GM19025 (cell line): ENCODE measurements around the gene EAF1.
"Not testable (repeated sequence)": the region's sequence is repeated elsewhere in the genome, so short reads cannot be mapped to it uniquely, and the experiment has no call there.

ENCODE experiments used
- ATAC-seq: cut with Tn5 transposase; IDR thresholded peaks from one replicate; pipeline ENCODE4 v1.9.1; 2021; ENCODE audit warnings: mild to moderate bottlenecking, low read depth, moderate library complexity; ENCODE audit not compliant: unreplicated experiment

EAF1 gene

DNA sequence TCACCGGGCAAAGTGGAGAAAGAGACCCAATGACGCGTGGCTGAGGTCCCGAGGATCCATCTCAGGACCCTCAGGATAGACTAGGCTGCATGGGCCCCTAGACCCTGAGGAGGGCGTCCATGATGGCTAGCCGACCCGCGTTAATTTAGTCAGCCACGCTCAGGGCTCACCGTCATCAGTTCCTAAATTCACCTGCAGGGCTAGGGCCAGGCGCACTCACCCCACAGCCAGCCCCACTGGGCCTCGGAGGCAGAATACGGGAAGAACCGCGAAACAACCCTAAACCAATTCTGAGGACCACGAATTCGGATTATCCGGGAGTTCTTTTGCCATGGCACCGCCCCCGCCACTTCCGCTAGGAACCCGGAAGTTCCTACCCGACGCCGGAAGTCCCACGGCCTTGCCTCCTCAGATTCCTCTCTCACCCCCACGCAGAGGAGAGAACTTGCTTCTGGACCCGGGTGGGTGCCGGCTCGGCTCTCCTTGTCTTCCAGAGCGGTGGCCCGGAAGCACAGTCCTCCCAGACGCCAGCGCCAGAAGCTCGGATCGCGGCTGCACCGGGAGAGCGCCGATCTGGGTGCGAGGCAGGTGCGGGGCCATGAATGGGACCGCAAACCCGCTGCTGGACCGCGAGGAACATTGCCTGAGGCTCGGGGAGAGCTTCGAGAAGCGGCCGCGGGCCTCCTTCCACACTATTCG, at the start of gene EAF1, which contains the start of gene METTL6:
EAF1 (plus strand) TSS at position 417 of the 699 bp plus-strand sequence; CDS start at position 599, 182 bp downstream.
METTL6 (minus strand) TSS at position 363 of the 699 bp plus-strand sequence. CDS start 1,033 bp downstream, outside the sequence.
- peak; percentile 92 for ATAC-seq

DNA sequence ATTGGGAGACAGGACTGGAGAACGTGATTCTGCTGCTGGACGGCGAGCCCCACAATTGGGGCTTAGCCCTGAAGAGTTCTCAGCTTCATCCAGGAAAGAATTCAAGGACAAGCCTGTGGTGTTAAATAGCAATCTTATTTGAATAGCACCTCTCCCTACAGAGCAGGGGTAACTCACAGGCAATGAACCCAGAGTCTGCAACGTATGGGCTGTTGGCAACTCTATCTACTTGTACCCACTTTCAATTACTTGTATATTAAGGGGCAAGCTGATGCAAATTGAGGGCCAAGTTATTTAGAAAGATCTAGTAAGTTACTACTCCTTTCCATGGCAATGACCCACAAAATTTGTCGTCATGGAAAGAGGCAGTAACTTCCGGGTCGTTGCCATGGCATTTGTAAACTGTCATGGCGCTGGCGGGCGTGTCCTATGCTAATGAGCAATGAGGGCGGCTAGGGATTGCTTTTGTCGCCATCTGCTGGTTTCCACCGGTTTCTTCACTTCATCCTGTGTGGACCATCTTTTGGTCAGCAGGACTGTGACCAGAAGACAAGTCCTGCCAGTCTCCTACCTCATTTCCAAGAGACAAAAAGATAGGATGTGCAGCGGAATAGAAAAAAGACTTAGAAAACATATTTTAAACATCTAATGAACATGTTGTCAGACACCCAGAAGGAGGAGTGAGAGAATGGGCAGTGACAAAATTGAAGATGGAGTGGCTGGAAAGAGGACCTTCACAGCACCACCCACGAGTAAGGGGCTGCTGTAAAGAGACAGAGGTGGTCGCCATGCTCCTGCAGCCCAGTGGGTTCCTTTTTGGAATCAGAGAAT, 49.2 kb upstream of the EAF1 start:
- ATAC-seq: peak; percentile 90

DNA sequence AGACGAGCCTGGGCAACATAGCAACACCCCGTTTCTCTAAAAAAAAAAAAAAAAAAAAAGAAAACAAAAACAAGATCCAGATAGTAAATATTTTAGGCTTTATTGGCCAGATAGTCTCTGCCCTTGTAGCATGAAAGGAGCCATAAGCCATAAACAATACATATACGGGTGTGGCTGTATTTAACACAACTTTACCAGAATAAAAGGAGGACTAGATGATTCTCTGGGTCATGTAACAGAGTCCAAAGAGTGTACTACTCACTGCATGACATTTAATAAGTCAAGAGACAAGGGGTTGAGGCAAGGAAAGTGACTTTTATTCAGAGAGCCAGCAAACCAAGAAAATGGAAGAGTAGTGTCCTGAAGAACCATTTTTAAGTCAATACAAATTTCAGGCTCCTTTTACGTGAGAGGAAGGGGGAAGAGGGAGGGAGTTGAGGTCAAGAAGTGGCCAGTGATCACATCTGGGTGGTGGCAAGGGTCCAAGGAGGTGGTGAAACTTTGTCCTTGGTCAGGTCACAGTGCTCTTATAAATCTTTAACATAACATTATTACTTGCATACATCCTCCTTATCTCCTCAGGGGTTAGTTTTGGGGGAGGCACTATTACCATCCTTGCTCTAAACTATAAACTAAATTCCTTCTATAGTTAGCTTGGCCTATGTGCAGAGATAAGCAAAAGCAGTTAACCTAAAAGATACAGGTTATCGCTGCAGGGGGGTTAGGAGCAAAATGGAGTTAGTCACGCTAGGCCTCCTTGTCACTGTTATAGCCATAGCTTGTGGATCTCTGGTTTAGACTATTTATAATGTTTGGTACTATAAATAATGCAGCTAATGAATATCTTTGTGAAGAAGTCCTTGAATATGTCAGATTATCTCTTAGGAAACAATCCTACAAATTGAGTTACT, 46.2 kb upstream of the EAF1 start:
- no peak for ATAC-seq

DNA sequence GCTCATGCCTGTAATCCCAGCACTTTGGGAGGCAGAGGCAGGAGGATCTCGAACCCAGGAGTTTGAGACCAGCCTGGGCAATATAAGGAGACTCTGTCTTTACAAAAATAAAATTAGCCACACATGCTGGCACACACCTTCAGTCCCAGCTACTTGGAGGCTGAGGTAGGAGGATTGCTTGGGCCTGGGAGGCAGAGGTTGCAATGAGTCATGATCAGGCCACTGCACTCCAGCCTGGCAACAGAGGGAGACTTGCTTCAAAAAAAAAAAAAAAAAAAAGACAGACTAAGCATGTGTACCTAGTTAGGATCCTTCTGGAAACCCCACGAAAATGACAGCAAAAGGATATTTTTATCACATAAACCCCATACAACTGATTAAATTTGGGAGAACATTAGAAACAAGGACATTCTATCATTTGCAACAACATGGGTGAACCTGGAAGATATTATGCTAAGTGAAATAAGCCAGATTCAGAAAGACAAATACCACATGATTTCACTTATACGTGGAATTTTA, 44.9 kb upstream of the EAF1 start:
- ATAC-seq: no peak

DNA sequence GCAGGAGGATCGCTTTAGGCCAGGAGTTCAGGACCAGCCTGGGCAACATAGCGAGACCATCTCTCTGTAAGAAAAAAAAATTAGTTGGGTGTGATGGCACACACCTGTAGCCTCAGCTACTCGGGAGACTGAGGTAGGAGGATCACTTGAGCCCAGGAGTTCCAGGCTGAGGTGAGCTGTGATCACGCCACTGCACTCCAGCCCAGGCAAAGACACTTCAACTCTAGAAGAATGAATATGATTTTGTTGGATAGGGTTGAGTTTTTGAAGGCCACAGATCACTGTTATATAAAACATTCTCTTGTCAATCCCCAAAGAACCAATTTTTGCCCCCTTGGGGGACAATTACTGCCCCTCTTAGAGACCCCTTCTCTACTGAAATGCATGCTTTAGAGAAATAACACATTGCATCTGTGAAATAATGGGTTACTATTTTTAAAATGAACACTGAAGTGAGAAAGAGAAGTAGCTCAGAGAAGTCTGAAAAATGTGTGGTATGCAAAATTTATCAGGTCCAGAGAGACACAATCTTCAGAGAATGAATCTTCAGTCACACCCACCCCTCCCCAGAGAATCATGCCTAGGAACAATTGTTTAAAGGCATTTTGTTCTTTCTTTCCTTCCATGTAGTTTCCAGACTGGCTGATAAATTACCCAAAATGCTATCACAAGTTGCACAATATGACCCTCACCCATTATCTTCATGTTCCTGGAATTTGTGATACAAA, 42.7 kb upstream of the EAF1 start:
- peak; percentile 85 for ATAC-seq

DNA sequence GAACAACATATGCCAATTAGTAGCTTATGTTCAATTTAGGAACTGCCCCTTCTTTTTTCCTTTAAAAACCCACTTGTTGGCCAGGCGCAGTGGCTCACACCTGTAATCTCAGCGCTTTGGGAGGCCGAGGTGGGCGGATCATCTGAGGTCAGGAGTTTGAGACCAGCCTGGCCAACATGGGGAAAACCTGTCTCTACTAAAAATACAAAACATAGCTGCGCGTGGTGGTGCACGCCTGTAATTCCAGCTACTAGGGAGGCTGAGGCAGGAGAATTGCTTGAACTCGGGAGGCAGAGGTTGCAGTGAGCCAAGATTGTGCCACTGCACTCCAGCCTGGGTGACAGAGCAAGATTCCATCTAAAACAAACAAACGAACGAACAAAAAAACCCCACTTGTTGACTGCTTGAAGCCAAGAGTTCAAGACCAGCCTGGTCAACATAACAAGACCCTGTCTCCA, 42.1 kb upstream of the EAF1 start:
- peak; percentile 7 for ATAC-seq

DNA sequence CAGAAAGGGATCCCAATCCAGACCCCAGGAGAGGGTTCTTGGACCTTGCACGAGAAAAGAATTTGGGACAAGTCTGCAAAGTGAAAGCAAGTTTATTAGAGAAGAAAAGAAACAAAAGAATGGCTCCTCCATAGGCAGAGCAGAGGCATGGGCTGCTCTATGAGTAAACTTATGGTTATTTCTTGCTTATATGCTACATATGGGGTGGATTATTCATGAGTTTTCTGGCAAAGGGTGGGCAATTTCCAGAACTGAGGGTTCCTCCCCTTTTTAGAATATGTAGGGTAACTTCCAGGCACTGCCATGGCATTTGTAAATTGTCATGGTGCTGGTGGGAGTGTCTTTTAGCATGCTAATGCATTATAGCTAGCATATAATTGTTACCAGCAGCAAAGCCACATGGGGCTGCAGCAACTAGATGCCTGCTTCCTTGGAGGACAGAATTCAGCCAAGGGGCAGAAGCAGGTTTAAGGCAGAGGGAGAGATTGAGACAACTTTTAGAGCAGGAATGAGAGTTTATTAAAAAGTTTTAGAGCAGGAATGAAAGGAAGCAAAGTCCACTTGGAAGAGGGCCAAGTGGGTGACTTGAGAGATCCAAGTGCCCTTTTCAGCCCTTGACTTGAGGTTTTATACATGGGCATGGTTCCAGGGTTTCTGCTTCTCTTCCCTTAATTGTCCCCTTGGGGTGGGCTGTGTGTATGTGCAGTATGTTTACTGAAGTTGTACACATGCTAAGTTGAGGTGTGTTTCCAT, 41.3 kb upstream of the EAF1 start:
- ATAC-seq: no peak

DNA sequence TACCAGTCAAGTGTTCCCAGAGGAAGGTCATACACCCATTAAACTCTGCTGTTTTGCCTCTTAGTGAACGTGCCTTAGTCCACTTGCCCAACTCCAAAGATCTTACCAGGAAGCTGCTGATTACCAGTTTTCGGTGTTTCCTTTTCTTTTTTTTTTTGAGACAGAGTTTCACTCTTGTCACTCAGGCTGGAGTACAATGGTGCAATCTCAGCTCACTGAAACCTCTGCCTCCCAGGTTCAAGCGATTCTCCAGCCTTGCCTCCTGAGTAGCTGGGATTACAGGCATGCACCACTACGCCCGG, 40.8 kb upstream of the EAF1 start:
- not testable (repeated sequence) for ATAC-seq

DNA sequence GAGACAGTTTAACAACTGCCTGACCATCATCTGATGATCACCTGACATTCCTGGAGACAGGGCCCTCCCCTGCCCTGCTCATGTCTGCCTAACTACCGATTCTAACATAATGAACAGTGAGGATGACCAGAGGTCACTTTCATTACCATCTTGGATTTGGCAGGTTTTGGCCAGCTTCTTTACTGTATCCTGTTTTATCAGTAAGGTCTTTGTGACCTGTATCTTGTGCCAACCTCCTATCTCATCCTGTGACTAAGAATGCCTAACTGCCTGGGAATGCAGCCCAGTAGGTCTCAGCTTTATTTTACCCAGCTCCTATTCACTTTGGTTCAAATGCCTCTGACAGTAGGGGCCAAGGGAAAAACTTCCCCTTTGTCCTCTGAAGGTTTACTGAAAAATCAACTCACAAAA, 40.2 kb upstream of the EAF1 start:
- ATAC-seq: no peak

DNA sequence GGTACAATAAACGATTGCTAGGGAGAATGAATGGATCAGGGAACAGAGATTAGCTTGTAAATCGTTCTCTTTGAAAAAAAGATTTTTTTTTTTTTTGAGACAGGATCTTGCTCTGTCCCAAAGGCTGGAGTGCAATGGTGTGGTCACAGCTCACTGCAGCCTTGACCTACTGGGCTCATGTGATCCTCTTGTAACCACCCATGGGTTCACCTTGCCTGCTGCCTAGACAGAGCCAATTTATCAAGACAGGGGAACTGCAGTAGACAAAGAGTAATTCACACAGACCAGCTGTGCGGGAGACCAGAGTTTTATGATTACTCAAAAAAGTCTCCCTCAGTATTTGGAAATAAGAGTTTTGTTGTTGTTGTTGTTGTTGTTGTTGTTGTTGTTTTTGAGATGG, 39.7 kb upstream of the EAF1 start:
- no peak for ATAC-seq

DNA sequence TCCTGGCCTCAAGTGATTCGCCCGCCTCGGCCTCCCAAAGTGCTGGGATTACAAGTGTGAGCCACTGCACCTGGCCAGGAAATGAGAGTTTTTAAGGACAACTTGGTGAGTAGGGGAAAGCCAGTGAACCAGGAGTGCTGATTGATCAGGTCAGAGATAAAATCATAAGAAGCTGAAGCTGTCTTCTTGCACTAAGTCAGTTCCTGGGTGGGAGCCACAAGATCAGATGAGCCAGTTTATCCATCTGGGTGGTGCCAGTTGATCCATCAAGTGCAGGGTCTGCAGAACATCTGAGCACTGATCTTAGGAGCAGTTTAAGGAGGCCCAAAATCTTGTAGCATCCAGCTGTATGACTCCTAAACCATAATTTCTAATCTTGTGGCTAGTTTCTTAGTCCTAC, 39.1 kb upstream of the EAF1 start:
- ATAC-seq: not testable (repeated sequence)

DNA sequence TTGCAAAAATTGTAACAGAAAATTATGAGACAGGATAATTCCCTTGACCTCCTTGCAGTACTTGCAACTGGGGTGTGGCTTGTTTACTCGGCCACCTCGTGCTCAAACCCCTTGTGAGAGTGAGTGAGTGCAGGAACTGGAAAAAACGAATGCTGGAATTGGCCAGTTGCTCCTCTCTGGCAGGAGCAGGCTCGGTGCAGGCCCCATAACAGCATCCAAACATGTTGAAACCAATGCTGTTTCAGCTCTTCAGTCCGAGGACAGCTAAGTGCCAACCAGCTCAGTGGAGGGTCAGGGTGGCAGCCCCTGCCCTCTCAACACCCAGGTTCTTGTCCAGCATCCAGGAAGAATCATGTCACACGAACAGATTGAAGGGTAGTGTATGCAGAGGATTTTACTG, 36.9 kb upstream of the EAF1 start:
- no peak for ATAC-seq

DNA sequence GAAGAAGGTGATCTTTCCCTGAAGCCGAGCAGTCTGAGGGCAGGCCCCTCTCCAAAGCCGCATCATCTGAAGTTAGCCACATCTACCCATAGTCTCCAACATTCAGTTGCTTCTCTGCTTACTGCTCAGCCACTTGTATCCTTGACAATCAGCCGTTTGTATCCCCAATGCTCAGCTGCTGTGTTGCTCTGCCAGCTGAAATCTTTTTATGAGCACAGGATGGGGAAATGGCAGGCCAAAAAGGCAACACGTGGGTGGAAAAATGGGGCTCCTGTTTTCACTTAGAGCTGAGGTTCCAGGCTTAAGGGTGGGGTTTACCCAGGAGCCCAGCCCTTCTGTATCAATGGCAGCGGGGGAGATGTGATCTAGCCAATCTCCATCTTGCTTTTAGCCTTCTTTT, 36.4 kb upstream of the EAF1 start:
- ATAC-seq: no peak

DNA sequence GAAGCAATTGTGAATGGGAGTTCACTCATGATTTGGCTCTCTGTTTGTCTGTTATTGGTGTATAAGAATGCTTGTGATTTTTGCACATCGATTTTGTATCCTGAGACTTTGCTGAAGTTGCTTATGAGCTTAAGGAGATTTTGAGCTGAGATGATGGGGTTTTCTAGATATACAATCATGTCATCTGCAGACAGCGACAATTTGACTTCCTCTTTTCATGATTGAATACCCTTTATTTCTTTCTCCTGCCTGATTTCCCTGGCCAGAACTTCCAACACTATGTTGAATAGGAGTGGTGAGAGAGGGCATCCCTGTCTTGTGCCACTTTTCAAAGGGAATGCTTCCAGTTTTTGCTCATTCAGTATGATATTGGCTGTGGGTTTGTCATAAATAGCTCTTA, 34.1 kb upstream of the EAF1 start:
- ATAC-seq: not testable (repeated sequence)

DNA sequence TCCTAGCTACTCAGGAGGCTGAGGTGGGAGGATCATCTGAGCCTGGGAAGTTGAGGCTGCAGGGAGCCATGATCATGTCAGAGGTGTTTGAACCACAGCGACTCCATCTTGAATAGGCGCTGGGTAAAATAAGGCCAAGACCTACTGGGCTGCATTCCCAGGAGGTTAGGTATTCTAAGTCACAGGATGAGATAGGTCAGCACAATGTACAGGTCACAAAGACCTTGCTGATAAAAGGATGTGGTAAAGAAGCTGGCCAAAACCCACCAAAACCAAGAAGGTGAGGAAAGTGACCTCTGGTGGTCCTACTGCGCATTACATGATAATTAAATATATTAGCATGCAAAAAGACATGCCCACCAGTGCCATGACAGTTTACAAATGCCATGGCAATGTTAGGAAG, 28.7 kb upstream of the EAF1 start:
- not testable (repeated sequence) for ATAC-seq

DNA sequence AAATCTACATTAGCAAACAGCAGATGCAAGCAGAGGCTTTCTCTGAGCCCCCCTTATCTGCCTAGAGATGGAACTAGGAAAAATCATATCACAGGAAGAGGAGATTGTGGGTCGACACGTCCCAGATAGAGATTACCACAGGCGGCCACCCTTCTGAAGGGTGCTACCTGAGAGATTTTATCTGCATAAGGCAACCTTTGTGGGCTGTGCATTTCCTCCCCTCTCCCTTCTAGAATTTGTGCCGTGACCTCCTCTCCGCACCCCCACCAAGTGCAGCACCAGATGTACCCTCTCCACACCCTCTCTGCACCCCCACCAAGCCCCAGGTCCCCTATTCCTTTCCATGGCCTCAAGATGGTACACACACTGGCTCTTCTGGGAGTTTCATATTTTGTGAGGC, 27.4 kb upstream of the EAF1 start:
- ATAC-seq: no peak

DNA sequence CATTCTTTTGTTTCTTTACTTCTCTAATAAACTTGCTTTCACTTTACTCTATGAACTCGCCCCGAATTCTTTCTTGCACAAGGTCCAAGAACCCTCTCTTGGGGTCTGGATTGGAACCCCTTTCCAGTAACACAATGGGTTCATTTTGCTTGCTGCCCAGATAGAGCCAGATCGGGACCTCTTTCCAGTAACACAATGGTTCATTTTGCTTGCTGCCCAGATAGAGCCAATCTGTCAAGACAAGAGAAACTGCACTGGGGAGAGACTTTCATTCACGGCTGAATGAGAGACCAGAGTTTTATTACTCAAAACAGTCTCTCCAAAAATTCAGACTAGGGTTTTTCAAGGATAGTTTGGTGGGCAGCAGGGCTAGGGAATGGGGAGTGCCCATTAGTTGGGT, 25.5 kb upstream of the EAF1 start:
- no peak for ATAC-seq

DNA sequence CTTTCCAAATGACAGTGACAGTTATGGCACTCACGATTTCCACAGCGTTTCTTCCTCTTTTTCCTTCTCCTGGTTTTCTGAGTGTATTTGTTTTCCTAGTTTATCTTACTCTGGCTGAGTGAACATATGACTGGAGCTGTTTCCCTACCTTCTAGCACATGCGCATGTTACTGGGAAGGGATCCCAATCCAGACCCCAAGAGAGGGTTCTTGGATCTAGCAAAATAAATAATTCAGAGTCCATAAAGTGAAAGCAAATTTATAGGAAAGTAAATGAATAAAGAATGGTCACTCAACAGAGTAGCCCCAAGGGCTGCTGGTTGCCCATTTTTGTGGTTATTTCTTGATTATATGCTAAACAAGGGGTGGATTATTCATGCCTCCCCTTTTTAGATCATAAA, 23.9 kb upstream of the EAF1 start:
- ATAC-seq: no peak

DNA sequence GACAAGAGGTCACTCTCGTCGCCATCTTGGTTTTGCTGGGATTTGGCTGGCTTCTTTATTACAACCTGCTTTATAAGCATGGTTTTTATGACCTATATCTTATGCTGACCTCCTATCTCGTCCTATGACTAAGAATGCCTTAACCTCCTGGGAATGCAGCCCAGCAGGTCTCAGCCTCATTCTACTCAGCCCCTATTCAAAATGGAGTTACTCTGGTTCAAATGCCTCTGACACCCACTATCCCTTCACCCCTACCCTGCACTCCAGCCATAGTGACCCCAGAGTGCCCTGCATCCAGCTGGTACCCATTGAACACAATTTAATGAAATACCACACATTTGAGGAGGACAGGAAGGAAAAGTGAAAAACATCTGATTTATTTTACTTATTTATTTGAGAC, 23.4 kb upstream of the EAF1 start:
- no peak for ATAC-seq
